Activated gamma-delta T cell (primary cell): Measurements from ENCODE around the gene PTGES2.

ENCODE experiments used
- DNase-seq: peaks from one replicate; lab custom pipeline; 2025; lab: John Stamatoyannopoulos, UW

The PTGES2 gene

GRCh38 chr9:128103589-128103962, 24.0 kb downstream of the PTGES2 start:
- DNase-seq, result no peak

DNA sequence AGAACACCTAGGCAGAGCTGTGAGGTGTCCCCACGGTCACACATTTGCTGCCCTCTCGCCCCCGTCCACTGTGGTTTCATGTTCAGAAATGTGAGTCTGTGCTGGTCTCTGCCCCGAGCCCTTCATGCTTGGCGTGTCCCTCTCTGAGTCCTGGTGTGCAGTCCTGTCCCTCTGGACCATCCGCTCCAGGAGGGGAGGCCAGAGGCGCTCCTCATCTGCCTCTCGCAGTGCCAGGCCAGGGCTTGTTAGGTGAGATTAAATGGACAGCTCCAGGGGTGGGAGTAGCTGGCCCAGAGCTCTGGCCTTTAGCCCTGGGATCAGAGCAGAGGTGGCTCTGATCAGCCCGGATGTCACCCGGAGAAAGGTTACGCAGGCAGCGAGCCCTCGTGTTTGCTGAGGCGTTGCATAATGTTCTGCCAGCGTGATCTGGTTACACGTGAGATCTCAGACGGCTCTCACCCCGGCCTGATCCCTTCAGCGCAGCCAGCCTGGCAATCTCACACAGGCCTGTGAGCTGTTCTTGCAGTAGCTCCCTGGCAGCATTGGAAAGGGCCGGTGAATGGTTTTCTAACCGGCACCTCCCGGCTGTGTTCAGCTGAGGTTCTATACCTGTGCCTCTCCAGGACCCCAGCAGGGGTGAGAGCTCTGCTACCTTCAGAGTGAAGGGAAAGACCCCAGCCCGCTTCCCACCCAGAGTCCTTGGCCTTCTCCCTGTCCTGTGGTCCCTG, 24.5 kb downstream of the PTGES2 start:
- no peak for DNase-seq

- no peak for DNase-seq
Measured at GRCh38 chr9:128102196-128102595, 25.3 kb downstream of the PTGES2 start.

DNA sequence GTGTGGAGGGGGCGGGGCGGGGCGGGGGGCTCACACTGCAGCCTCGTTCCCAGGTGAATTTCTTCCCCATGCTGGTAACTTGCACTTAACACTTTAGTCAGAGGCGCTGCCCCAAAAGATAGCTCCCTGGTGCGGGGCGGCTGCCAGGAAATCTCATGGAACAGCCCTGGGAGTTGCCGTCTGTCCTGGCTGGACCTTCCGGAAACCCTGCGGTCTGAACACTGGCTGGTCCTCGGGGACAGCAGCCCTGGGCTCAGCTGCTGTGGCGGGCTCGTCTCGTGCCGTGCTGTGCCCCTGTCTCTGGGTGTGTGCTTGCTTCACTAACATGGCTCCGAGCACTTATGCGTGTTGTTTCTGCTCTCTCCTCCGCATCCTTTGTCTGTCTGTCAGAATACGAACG, 25.8 kb downstream of the PTGES2 start:
- DNase-seq, result no peak

DNA sequence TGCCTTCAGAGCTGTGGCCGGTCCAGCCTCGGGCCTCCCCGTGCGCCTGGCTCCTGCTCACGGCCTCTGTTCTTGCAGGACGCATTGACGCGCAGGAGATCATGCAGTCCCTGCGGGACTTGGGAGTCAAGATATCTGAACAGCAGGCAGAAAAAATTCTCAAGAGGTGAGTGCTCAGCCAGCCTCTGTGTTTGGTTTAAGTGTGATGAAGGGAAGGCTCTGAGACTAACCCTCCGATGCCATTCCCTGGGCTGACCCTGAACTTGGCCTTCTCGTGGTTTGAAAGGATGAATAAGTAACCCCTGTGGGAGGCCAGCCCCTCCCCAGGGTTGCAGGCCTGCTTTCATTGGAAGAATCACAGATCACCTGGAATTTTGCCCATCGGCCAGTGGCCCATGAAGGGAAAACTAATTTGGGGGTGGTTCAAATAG, 26.3 kb downstream of the PTGES2 start:
- DNase-seq, result no peak

DNA sequence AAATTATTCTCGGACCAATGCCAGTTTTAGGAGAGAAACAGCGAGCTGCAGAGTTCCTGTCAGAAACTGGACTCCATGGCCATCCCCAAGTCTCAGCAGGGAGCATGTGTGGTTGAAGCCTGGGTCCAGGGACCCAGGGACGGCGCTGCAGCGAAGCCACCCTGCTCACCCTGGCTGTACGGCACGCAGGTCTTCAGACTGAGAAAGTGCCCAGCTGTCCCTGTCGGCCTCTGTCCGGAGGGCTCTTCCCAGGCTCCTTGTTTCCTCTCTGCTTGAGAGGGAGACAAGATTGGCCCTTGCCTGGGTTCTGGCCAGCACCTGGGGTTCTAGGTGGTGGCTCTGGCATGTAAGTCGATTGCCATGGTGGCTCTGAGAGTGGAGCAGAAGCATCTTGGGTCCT, 26.9 kb downstream of the PTGES2 start:
- DNase-seq, result no peak

DNA sequence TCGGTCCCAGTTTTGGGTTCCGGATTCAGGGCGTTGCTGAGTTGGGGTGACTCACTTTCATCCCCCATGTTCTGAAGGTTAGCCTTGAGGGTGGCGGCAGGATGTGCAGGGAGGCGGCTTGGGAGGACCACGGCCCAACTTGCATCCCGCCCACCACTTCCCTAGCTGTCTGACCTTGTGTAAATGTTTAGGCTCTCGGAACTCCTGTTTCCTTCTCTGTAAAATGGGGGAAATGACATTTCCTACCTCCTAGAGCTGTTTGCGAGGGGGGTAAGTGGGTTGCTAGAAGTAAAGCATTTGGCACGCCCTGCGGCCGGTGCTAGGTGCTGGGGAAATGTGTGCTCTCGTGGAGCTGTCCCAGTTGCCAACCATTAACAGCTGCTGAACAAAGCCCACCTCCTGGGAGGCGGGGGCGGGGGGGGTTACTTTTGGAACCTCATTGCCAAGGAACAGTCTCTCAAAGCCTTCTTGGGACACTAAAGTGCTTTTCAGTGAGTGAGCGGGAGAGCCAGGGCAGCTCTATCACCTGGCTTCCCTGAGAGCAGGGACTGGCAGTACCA, 27.5 kb downstream of the PTGES2 start:
- DNase-seq, result no peak

DNA sequence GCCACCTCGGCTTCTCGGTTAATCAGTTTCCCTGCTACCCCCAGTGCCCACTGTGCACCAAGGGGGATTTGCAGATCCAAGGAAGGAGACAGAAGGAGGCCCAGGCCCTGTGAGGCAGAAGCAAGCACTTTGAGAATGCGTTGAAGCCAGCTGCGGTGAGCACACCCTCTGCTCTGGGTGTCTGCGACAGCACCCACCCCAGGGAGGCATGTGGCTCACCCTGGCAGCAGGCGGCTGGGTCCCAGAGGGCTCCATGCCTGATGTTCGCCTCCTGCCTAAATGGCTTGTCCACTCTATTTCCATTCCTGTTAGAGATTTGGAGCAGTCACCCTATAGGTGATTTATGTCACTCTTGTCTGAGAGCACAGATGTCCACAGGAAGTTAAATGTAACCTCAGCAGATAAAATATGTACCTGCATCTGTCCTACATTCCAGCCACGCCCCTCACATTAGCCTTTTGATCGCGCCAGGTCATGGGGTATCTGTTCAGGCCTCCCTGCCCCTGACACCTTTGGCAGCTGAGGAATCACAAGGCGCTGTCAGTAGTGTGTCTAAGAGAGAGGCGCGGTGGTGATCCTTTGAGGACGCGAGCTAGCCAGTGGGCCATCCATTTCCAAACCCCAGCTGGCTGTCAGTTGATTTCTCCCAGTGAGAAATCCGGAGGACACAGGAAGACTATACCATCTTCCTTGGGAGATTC, 28.1 kb downstream of the PTGES2 start:
- DNase-seq, result no peak

GRCh38 chr9:128098297-128099230, 29.0 kb downstream of the PTGES2 start:
- no peak for DNase-seq

GRCh38 chr9:128097543-128098296, 29.8 kb downstream of the PTGES2 start:
- DNase-seq, result no peak

DNA sequence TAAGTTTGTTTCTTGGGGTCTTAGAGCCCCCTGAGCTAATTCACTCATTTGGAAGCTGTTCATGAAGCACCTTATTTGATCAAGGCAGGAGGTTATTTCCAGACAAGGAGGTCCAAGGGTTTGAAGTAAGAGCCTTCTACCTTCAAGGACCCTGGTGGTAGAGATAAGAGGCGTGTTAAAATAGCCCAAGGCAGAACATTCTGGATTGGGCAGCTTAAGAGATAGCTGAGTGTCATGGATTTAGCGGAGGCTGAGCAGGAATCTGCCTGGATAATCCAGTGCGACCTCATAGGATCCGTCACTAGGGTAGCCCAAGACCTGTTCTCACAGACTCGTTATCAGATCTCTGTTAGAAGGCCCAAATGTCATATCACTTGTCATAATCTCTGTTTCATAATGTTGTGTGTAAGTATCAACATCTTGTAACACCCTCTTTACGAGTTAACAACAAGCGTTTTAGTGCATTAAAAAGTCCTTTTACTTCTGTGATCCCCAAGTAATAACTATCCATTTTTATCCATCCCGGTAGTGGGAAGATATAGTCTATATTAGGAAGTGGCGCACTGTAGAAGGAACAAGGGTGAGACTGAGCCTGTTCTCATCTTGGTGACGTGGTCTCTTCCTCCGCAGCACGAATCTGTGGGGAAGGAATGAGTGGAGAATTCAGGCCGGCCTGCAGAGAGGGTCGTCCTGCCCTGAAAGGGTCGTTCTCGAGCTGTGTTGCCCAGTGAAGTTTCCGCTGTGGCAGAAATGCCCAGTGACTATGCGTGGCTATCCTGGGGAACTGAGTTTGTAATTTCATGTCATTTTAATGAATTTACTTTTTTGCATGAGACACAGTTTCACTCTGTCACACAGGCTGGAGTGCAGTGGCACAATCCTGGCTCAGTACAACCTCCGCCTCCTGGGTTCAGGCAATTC, 30.7 kb downstream of the PTGES2 start:
- no peak for DNase-seq

GRCh38 chr9:128094950-128095544, 32.5 kb downstream of the PTGES2 start:
- no peak for DNase-seq

DNA sequence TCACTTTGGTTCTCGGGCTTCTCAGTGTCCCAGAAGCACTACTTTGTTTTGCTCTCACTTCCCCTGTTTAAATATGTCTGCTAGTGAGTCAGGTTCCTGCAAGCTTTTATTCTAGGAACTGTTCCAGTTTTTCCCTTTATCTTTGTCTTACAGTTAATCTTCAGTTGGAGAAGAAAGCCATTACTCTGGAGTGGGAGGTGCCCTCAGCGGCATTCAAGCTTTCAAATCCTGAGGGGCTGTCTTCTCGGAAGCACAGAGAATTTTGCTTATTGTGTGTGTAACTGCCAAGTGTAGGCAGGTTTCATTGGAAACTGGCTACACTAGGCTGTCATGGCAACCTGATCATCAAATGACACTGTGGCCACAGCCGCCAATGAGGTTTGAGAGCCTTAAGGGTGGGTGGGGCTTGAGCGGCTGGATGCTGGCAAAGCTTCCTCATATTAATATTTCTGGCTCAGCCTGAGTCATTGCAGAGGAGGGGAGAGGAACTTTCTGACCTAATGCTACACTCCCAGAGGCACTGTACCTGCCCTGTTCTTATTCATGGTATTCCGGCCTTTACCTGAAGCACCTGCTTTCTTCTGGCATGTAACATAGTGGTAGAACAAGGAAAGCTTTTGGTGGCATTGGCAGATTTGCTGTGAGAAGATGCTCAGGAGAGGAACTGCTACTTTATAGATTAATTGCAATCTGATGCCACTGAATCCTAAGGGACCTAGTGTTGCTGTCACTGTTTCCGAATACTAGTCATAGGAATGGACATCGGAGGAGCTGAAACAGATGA, 33.2 kb downstream of the PTGES2 start:
- no peak for DNase-seq

DNA sequence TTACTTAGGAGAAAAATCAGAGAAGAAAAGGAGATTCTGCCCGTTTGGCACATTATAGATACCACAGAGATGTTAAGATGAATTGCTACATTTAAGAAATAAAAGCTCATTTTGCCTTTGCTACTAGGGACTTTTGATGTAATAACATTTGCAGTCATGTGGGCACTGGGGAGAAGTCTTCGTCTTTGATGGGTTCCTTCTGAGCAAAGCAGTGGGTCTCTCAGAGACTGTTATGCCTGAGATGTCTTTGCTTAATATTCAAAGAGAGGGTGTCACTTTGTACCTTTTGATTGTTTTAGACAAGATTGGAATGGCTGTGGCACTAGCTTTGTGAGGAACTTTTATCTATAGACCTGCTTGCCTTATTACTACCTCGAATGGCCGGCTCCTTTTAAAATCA, 34.5 kb downstream of the PTGES2 start:
- no peak for DNase-seq

GRCh38 chr9:128092199-128092977, 35.1 kb downstream of the PTGES2 start:
- DNase-seq, result no peak

DNA sequence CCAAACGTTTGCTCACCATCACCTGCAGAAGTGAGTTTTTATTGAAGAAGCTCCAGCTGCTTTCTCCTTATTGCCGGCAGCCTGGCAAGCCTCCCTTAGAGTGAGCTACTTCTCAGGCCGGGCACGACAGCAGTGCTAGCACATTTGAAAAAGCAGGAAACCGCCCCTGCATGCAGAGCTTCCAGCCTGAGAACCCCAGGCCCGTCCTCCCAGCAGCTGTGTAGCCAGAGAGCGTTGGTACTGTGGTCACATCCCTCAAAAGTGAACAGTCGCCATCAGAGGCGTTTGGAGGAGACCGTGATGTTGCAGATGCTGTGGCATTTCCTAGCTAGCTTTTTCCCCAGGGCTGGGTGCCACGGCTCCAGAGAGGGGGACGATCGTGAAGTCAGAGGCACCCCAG, 36.0 kb downstream of the PTGES2 start:
- DNase-seq, result no peak

DNA sequence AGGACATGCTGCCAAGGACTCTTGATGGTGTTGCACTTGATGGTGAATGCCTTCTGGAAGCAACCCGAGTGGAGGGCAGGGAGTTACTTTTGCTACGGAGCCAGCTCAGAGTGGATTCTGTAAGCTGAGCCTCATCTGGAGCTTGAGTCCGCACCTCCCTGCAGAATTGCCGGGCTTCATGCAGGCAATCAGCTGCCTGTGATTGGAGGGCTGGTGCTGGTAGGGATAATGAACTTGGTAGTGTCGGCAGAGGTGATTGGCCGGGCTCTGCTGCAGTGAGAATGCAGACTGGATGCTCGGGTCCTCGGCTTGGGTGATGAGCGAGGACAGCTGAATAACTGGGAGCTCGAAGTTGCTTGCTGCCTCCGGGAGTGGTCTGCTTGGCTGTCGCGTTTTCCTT, 36.4 kb downstream of the PTGES2 start:
- DNase-seq, result no peak

GRCh38 chr9:128089299-128089698, 38.2 kb downstream of the PTGES2 start:
- DNase-seq, result no peak
